GM21447 (cell line): ENCODE measurements around the gene DCTD.
"Not testable (repeated sequence)": the region's sequence is repeated elsewhere in the genome, so short reads cannot be mapped to it uniquely, and the experiment has no call there.

Source experiments
- ATAC-seq: cut with Tn5 transposase; IDR thresholded peaks from one replicate; pipeline ENCODE4 v1.9.1; 2021; ENCODE audit not compliant: unreplicated experiment

Gene DCTD

DNA sequence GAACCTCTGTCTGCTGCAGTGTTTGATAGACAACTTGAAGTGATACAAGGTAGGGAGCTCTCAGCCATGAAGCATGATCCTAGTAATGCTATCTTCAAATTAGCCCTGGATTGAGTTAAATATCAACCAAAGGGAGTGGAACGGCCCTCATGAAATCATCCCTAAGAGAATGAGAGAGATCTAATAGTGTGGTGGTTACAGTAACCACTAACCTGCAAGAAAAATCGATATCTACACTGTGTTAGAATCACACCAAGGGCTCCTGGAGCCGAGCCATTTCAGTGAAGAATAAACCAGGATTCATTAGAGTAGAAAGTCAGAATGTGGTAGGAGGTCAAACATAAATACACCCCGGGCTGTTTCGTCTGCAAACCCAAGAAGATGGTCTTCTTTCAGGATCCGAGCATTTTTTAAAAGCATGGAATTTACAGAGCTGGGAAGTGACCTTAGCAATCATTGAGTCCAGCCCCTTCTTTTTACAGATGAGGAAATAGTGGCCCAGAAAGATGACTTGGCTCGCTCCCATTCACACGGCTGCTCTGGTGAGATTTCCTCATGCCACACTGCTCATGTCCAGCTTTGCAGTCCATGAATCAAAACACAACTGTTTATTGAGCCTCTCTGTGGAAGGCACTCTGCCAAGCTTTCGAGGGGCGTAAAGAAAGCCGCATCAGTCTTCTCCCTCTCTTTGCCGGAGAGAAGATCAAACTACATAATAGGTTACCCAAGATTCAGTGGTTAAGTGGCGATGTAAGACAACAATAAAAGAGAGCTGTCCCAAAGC lies 5.5 kb upstream of the DCTD start:
- ATAC-seq, result no peak

DNA sequence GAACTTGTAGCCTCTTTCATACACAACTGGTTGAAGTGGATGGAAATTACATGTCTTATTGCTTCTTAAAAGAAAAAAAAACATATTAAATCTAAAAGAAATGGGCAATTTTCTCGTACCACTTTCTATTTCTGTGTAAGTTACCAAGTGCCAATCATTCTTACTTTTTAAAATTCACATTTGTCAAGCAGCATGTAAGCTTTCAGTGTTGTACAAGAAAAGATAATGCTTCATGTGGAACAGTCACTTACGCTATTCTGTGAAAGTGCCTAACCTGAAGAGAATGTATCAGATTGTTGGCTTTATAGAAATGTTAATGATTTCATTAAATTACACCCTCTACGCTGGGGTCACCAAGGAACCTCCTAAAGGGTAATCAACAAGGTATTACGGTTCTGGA lies 4.4 kb upstream of the DCTD start:
- ATAC-seq, result no peak

DNA sequence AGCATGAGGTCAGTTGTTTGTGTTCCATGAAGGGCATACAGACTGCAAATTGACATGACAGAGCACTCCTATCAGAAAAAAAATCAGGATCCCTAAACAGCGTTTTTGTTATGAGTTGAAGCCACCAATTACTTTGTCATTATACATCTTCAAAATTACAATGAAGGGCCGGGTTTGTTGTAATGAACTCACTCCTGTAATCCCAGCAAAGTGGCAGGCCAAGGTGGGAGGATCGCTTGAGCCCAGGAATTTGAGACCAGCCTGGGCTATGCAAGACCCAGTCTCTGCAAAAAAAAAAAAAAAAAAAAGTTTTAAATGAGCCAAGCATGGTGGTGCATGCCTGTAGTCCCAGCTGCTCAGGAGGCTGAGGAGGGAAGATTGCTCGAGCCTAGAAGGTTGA lies 3.5 kb upstream of the DCTD start:
- ATAC-seq, result no peak

- peak; percentile 29 for ATAC-seq
These were observed 1.7 kb upstream of the DCTD start for GRCh38 chr4:182918791-182919302.

GRCh38 chr4:182918044-182918607 lies 940 bp upstream of the DCTD start:
- ATAC-seq, result peak; percentile 18

GRCh38 chr4:182916483-182917181 lies 554 bp downstream of the DCTD start:
- peak; percentile 30 for ATAC-seq

GRCh38 chr4:182914357-182914756 lies 2.8 kb downstream of the DCTD start:
- no peak for ATAC-seq

- ATAC-seq, result no peak
These were observed 3.6 kb downstream of the DCTD start for GRCh38 chr4:182913621-182914020.

GRCh38 chr4:182913036-182913435 lies 4.2 kb downstream of the DCTD start:
- no peak for ATAC-seq

DNA sequence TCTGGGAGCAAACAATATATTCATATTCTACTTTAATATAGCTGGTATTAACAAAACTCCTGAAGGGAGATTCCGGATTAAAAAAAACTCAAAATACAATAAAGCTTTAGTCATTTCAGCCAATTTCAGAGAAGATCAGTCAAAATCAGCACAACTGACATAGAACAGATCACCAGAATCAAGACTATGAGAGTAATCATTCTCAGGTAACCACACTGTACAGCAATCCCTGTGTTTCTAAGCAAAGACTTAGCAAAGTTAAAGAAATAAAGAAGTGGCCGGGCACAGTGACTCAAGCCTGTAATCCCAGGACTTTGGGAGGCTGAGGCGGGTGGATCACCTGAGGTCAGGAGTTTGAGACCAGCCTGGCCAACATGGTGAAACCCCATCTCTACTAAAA lies 9.1 kb downstream of the DCTD start:
- ATAC-seq, result no peak

- no peak for ATAC-seq
These were observed 9.8 kb downstream of the DCTD start for GRCh38 chr4:182907396-182907795.

GRCh38 chr4:182906786-182907185 lies 10.4 kb downstream of the DCTD start:
- no peak for ATAC-seq

DNA sequence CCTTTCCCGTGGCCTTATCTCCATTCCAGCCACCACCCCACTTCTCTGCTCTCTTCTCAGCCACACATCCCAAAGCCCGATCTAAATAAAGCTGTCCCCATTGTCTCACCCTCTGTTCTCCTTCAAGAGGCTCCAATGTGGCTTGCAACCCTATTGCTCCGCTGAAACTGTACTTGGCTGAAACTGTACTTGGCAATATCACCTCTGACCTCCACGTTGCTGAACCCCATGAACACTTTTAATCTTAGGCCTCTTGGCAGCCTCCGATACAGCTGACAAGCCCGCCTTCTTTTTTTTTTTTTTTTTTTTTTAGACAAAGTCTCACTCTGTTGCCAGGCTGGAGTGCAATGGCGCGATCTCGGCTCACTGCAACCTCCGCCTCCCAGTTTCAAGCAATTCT lies 12.1 kb downstream of the DCTD start:
- no peak for ATAC-seq

- no peak for ATAC-seq
These were observed 12.9 kb downstream of the DCTD start for GRCh38 chr4:182904211-182904761.

GRCh38 chr4:182903013-182903412 lies 14.2 kb downstream of the DCTD start:
- no peak for ATAC-seq

DNA sequence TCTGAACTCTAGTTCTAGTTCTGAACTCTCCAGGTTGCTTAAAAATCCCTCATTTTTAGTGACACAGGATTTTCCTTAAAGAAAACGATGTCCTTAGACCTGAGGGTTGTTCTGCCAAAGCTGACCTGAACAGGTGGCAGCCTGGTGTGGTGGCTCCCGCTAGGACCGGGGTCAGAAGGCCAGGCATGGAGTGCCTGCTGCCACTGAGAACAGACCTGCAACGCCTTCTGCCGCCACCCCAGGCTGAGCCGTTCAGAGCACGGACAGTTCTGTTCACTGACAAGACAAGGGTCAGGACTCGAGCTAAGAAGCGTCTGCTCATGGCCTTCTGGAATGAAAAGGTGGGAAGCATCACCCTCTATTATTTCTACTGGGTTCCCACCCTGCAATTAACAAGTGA lies 15.8 kb downstream of the DCTD start:
- no peak for ATAC-seq

DNA sequence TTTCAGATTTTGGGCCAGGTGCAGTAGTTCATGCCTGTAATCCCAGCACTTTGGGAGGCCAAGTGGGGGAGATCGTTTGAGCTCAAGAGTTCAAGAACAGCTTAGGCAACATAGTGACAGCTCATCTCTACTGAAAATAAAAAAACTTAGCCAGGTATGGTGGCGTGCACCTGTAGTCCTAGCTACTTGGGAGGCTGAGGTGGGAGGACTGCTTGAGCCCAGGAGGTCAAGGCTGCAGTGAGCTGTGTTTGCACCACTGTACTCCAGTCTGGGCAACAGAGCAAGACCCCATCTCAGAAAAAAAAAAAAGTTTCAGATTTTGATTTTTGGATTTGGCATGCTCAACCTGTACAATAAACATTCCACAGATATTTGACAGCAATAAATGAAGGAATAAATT lies 17.2 kb downstream of the DCTD start:
- not testable (repeated sequence) for ATAC-seq

- no peak for ATAC-seq
These were observed 18.7 kb downstream of the DCTD start for GRCh38 chr4:182898479-182898799.

DNA sequence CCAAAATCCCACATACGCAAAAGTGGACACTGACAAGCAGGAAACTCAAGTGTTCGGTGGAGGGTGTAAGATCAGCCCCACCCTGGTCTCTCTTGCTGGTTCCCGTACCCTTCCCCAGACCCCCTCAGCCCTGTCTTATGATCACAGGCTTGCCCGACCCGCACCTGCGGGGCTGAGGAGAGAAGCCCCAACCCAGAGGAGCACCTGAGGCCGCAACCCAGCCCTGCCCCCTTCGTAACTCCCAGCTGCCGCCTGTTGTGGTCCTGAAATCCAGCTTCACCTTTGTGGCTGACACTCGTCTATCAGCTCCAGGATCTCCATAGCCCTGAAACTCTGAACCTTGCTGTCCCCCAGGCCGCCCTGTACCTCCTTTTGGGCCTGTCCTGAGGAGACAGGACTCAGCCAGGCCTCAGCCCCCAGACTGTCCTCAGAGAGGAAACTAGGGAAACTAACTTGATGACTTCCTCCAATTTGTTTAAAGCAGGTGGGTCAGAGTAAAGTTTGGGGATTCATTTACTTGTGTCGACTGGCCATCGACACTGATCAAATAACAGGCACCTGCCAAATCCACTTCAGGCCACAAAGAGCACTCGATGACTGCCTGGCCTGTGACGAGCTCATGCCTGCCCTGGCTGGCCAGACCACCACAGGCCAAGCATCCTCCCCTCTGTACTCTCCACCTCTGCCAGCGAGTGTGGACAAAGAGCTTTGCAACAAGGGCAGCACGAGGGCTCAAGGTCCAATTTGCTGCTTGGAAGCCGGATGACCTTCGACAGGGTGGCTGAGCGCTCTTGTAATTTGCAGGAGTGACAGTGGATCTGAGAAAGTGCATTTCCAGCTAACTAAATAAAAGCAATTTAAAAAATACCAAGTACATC lies 19.3 kb downstream of the DCTD start:
- no peak for ATAC-seq

DNA sequence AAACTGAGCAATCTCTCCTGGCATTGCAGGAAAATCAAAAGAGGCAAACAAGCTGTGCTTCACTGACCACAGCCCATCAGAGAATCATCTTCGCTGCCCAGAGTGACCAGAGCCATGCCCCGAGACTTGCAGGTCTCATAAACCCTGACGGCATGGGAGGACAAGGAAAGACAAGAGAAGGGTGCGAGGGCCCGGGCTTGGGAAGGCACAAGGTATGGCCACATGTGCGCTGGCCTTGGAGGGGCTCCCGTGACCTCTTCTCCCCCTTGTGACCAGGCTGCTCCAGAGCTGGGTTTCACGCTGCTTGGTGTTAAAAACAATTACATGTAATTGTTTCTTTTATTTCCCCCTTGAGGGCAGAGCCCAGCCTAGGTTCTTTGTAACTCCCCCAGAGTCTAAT lies 20.8 kb downstream of the DCTD start:
- ATAC-seq, result no peak

DNA sequence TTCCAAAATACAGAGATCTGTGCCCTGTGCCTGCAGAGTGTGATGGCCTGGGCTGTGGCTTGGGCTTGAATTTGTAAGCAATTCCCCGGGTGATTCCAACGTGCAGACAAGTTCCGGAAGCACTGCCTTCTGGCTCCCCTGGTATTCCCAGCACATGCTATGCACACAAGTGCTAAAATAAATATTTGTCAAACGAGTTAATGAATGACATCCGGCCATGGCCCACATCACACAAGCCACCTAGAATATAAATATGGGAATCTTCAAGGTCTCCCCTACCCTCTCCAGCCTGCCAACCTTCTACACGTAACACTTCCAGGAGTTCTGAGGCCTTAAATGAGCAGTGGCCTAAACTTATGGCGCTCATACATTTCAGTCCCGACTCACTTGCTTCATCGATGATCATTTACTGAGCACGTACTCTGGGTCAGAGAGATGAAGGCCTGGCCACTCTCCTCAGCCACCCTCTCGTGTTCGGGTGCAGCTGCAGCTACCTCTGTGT lies 21.3 kb downstream of the DCTD start:
- no peak for ATAC-seq
